GM18861 (cell line): ENCODE measurements around the gene ACD.
"Not testable (repeated sequence)": the region's sequence is repeated elsewhere in the genome, so short reads cannot be mapped to it uniquely, and the experiment has no call there.

Source experiments
- ATAC-seq: cut with Tn5 transposase; IDR thresholded peaks from one replicate; pipeline ENCODE4 v1.9.1; 2021; ENCODE audit not compliant: unreplicated experiment

Gene ACD

DNA sequence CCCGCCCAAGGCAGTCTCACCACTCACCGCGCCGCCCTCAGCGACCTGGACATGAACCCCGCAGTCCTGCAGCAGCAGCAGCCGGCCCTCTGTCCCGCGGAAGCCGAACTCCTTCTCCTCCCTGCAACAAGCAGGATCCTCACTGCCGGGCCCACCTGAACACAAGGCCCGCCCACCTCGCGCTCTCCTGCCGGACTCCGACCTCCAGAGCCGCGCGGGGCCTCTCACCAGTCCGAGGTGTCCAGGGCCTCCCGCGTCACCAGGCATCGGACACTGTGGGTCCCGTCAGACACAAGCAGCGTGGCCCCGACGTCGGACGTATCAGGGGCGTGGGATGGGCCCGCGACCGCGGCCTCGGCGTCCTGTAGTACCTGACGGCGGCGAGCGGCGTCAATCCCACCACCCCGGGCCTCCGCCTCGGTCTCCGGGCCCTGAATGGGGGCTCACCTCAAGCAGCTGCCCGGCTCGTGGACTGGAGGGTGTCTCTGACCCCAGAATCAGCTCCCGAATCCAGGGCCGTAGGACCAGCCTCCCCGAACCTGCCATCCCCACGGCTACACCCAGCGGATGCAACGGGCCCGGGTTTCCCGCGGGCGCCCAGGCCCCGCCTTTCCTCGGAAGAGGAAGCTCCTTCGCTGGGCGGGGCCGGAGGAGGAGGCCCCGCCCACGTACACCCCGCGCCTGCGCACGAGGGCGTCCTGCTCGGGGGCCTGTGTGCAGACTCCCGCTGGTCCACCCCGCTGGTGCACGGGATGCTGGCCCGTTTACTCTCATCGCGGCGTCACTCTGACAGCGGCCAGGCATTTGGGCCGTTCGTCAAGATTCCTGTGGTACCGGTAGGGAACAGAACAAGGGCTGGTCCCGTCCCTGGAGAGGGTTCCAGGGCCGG, at the start of gene ACD:
Gene ACD (minus strand): TSS at position 586 of the 889 bp plus-strand sequence. CDS start 40 bp downstream, at position 546.
- peak; percentile 43 for ATAC-seq

GRCh38 chr16:67709050-67709449, 49.0 kb upstream of the ACD start:
- ATAC-seq = no peak

GRCh38 chr16:67708368-67708771, 48.3 kb upstream of the ACD start:
- no peak for ATAC-seq

- no peak for ATAC-seq
Measured at GRCh38 chr16:67707790-67708189, 47.7 kb upstream of the ACD start.

DNA sequence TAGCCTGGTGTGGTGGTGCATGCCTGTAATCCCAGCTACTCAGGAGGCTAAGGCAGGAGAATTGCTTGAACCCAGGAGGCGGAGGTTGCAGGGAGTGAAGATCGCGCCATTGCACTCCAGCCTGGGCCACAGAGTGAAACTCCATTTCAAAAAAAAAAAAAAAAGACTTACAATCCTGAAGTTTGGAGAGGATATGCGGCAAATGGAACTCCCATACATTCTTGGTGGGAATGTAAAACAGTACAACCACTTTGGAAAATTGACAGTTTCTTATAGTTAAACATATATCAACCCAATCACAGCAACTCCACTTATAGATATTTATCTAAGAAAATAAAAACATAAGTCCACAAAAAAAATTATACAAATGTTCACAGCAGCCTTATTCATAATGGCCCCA, 47.1 kb upstream of the ACD start:
- ATAC-seq = no peak

GRCh38 chr16:67704110-67704509, 44.0 kb upstream of the ACD start:
- no peak for ATAC-seq

DNA sequence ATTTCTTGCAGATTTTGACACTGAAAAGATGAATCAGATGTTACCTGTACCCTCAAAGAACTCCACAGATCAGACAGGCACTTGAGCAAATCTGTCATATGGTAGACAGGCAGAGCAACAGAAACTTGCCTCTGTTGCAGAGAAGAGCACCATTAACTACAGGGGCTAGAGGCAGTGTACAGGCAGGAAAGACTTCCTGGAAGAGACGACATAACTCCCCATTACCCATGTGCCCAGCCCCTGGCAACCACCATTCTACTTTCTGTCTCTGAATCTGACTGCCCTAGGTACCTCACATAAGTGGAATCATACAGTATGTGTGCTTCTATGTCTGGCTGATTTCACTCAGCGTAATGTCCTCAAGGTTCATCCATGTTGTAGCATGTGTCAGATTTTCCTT, 43.6 kb upstream of the ACD start:
- no peak for ATAC-seq

DNA sequence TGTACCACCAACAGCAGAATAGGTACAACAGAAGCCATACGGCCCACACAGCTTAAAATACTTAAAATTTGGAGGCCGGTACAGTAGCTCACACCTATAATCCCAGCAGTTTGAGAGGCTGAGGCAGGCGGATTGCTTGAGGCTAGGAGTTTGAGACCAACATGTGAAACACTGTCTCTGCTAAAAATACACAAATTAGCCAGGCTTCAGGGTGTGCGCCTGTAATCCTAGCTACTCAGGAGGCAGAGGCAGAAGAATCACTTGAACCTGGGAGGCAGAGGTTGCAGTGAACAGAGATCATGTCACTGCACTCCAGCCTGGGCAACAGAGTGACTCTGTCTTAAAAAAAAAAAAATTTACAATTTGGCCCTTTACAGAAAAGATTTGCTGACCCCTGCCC, 42.1 kb upstream of the ACD start:
- no peak for ATAC-seq

GRCh38 chr16:67701420-67701819, 41.4 kb upstream of the ACD start:
- ATAC-seq = no peak

GRCh38 chr16:67699265-67699664, 39.2 kb upstream of the ACD start:
- ATAC-seq = no peak

DNA sequence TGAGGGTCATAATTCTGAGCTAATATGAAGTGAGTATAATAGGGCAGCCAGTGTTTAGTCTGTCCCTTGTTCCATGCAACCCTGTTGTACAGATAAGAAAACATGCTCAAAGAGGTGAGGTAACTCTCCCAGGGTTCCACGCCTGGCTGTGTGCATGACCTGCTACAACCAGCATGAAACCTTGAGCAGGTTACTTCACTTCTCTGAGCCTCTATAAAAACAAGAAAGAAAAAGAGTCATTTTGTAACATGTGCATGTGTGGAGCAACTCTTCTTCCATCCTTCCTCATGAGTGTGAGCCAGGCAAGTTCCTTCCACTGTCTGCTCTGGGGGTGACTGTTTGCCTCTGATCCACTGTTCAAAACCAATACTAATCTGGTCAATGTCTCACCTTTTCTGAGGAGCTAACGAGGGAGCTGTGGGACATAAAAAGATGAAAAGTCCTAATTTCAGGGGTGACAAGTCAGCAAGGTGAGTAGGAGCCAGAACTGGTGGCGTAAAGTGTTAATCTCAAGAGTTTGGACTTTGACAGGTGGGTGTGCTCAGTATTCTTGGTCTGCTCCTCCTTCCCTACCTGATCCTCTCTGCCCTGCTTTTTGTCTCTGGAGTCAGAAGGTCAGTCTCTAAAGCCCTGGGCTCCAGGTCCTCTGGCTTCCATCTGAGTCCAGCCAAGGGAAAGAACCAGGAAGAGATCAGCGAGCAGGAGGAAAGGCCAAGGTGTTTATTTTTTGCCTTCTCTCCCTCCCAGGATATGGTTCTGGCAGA, 37.5 kb upstream of the ACD start:
- no peak for ATAC-seq

DNA sequence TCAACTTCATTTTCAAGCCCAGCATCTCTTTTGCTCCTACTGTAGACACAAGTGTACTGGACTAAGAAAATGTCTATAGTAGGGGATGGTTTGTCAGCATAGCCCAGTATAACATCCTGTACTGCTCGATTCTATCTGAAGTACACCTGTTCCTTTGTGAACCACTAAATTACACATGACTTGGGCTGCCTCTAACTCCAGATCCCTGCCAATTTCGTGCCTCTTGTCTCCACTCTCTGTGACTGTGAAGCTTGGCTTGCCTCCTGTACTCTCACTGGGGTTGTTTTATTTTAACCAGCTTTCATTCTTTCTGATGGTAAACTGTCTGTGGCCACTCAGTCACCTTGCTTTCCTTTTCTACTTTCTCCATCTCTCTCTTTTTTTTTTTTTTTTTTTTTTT, 34.6 kb upstream of the ACD start:
- ATAC-seq = no peak

DNA sequence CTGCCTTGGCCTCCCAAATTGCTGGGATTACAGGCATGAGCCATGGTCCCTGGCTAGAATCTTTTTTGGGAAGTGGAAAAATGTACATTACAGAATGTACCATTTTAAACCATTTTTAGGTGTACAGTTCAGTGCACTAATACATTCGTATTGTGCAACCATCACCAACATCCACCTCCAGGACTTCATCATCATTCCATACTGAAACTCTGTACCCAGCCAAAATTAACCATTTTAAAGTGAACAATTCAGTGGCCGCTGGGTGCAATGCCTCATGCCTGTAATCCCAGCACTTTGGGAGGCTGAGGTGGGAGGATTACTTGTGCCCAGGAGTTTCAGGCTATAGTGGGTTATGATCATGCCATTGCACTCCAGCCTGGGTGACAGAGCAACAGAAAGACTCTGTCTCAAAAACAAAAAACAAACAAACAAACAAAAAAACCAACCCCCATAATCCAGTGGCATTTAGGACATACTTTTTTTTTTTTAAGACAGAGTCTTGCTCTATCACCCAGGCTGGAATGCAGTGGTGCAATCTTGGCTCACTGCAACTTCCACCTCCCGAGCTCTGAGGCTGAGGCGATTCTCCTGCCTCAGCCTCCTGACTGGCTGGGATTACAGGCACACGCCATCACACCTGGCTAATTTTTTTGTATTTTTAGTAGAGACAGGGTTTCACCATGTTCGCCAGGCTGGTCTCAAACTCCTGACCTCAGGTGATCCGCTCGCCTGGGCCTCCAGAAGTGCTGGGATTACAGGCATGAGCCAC, 33.6 kb upstream of the ACD start:
- ATAC-seq = not testable (repeated sequence)

DNA sequence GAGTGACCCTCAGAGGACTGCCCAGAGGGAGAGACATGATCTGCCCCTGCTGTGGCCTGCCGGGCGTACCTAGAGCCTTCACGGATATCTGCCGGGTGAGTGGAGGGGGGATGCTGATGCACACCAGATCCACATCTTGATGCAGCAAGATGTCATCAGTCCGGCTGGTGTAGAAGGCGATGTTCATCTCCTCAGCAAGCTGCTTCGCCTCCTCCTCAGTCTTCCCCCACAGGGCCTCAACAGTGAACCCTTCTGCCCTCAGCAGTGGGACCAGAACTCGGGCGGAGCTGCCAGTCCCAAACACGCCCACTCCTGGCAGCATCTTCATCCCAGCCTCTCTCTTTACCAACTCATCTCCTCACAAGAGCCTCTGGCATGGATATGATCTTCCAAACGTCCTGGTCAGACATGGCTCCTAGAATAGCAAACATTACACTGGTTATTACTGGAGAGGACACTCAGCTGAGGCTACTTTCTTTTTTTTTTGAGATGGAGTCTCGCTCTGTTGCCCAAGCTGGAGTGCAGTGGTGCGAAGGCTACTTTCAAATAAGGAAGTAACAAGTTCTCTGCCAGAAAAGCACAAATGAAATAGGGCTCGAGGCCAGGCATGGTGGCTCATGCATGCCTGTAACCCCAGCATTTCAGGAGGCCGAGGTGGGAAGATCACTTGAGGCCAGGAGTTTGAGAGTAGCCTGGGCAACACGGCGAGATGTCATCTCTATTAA, 25.5 kb upstream of the ACD start:
- no peak for ATAC-seq

DNA sequence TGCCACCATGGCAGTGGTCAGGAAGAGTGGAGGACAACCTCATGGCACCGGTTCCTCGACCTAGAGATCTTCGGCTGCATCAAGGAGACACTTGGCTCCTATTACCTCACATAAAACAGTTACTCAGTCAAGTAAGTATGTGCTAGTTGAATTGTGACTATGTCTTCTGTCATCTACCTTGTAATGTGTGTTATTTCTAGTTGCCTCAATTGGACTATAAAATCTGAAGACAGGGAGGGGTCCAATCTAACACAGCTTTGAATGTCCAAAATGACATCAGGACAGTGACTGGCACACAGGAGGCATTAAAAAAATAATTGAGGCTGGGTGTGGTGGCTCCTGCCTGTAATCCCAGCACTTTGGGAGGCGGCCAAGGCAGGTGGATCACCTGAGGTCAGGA, 23.7 kb upstream of the ACD start:
- ATAC-seq = no peak

DNA sequence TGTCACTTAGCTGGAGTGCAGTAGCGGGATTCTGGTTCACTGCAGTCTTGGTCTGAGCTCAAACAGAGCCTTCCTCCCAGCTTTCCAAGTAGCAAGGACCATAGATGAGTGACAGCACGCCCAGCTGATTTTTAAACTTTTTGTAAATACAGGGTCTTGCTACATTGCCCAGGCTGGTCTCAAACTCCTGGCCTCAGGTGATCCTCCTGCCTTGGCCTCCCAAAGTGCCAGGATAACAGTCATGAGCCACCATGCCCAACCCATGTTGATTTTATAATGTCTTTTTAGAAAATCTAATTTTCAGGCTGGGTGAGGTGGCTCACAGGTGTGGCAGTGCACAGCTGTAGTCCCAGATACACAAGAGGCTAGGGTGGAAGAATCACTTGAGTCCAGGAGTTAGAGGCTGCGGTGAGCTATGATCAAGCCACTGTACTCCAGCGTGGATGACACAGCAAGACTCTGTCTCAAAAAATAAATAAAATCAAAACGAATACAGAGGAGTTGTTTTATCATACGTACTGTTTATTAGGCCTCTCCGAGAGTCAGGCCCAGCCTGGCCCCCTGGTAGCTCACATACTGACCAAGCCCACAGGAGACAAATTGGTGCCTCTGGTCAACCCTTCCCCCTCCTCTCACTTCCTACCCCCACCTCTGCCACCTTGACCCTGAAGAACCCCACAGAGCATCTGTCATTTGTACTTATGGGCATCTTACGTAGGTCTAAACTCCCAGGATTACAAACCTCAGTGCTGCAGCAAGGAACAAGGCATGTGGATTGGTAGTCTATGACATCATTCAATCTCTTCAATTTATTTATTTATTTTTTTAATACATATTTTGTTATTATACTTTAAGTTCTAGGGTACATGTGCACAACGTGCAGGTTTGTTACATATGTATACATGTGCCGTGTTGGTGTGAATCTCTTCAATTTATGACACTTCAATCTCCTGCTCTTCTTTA, 20.2 kb upstream of the ACD start:
- ATAC-seq = no peak

GRCh38 chr16:67678354-67679023, 18.4 kb upstream of the ACD start:
- no peak for ATAC-seq

DNA sequence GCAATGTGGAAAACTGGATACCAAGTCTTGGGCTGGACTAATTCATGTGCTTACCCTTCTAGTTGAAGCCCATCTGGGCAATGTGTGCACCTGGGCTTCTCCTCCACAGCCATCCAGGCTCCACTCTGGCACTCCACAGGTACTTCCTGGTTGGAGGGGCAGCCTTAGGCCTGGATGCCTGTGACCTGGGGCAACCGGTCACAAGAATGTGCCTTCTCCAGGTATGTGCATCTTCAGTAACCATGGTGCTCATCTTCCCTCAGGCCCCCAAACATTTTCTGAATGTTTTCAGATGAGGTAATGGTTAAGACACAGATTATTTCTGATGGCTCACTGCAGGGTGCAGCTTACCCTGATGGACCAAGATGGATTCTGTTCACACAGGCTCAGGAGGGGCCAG, 17.7 kb upstream of the ACD start:
- no peak for ATAC-seq

DNA sequence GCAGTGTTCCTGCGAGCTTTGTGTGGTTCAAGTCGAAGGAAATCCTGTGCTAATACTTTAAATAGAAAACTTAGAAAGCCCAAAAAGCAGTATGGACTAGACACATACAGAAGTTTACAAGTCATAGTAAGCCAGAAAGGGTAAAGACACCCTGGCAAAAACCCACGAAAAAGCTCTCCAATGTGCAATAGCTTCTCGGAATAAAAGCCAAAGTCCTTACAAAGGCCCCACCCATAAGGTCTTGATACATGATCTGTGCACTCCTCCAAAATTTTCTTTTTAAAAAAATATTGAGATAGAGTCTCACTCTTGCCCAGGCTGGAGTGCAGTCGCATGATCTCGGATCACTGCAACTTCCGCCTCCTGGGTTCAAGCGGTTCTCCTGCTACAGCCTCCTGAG, 16.9 kb upstream of the ACD start:
- no peak for ATAC-seq
